Dermis microvascular lymphatic vessel endothelial cell (primary cell): Measurements from ENCODE around the gene UBL5. TPM values are rescaled to one million over a fixed set of nuclear protein-coding genes. Genes with fewer than 3 reads are reported as not detected.
"Not testable (repeated sequence)": the region's sequence is repeated elsewhere in the genome, so short reads cannot be mapped to it uniquely, and the experiment has no call there.

Experiments used
- DNase-seq, 2 donors: peaks; one replicate each; pipeline versions ENCODE4 v3.0.0 to v3.0.0-alpha.2; 2010; ENCODE audit warnings: low read depth in 2 of 2
- total RNA-seq: library from RNA; depleted of rRNA; stranded (reverse); fragments of >200 nt; gene quantifications from 2 replicates; pipeline ENCODE4 v1.2.1, GENCODE V29; 2014

The UBL5 gene
- total RNA-seq, 1 donor from 2014 or later, result 223 TPM

DNA sequence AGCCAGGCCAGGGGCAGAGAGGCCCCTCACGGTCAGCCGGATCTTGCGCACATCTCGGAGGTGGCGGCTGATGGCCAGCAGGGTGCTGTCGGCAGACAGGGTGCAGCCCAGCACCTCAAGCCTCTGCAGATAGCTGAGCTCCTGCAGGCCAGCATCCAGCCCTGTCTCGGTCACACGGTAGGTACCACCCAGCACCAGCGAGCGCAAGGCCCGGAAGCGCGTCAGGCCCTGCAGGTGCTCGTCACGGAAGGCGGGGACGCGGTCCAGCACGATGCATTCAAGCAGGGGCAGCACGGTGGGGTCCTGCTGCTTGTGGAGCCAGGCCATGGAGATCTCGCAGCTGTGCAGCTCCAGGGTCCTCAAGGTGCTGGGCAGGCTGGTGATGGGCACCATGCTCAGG, 16.6 kb upstream of the UBL5 start:
- DNase-seq, result no peak

DNA sequence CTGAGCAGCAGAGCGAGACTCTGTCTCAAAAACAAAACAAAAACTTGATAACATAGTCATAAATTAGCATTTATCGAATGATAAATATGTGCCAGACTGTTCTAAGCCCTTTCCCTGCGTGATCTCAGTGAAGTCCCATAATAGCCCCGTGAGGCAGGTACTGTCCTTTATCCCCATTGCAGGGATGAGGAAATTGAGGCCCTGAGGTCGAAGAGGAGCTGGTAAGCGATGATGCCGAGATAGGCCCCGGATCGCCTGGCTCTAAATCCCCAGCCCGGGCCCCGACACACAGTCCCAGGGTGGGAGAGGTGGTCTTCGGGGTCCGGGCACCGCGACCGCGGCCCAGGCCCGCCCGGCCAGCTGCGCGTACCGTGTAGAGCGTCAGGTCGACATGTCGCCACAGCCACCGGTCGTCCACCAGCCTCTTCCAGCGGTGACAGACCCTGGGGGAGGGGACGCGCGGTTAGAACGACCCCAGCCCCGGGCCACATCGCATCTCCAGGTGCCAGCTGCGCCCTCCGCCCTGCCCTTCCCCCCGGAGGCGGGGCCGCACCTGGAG, 9.5 kb upstream of the UBL5 start:
- no peak for DNase-seq

DNA sequence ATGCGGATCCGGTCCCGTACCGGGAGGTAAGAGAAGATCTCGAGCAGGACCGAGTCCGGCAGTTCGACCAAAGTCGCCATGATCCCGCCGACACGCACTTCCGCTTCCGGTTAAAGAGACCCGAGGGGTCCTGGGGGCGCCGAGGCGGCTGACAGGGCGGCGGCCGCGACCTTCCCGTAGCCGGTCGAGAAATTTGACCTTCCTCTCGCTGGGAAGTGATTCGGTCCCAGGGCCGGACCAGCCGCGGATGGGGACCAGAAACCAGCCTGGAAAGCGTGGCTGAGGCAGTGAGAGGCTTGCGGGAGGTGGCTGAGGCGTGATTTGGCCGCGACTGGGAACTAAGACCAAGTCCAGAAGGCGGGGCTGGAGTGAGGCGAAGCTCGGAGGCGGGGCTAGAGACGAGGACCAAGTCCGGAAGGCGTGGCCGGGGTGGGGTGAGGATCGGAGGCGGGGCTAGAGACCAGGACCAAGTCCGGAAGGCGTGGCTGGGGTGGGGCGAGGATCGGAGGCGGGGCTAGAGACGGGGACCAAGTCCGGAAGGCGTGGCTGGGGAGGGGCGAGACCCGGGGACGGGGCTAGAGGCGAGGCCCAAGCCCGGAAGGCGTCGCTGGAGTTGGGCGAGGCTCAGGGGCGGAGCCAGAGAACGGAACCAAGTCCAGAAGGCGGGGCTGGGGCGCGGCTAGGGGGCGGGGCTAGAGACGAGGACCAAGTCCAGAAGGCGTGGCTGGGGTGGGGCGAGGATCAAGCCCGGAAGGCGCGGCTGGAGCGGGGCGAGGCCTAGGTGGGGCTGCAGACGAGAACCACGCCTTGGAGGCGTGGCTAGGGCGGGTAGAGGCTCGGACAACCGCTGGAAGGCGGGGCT, 8.8 kb upstream of the UBL5 start, which contains the start of gene FBXL12:
Gene FBXL12 (minus strand): TSS at position 346 of the 862 bp plus-strand sequence. CDS start 266 bp downstream, at position 80.
- DNase-seq, result peak; percentile 98 to 100

DNA sequence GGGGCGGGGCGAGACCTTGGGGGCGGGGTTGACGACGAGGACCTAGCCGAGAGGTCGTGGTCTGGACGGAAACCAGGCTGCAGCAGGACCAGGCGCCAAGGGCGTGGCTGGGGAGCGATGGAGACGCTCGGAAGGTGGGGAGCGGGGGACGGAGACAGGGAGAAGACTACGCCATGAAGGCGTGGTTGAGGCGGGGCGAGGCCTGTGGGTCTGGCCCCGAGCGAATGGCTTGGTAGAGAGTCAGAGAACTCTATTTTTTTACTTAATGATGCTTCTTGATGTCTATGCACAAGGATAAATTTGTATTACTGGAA, 8.2 kb upstream of the UBL5 start:
- DNase-seq, result no peak

DNA sequence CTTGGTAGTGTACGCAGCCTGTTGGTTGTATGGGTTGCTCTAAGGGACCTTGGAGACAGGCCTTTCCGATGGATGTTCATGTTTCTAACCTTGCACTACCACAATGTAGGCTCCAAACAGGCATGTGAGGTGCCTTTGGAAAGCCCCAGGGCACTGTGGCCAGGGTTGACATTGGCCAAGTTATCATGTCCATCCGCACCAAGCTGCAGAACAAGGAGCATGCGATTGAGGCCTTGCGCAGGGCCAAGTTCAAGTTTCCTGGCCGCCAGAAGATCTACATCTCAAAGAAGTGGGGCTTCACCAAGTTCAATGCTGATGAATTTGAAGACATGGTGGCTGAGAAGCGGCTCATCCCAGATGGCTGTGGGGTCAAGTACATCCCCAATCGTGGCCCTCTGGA, 7.7 kb upstream of the UBL5 start:
- DNase-seq, result not testable (repeated sequence)

DNA sequence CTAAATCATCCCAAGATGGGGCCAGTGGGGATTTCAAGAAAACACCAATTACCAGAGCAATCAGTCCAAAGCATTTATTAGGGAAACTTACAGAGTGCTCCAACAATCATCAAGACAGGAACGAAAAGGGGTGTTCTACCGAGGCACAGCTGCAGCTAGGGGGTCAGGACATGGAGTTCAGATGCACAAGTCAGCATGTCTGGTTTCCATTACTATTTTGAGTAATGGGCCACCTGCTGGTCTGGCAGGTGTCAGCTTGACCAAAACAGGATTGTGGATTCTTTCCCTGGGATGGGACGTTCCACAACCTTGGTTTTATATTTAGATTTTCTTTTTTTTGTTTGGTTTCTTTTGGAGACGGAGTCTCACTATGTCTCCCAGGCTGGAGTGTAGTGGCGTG, 3.9 kb upstream of the UBL5 start:
- DNase-seq, result no peak

DNA sequence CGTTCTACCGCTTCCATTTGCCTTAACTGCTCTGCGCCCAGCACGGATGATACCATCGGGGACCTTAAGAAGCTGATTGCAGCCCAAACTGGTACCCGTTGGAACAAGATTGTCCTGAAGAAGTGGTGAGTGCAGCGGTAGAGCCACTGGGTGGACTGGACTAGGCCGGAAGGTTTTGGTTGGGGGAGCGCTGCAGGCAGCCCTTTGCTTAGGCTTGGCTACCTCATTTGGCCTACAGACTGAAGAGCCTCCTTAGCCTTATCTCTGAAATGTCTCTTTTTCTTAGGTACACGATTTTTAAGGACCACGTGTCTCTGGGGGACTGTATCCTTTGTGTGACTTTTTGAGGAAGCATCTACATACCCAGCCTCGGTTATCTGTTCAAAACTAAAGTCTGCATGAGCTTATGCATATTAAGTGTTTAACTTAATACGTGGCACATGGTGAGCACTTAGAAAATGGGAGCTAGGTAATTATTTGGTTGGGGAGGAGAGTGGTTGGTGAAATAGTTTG, 889 bp downstream of the UBL5 start:
- DNase-seq, result no peak

DNA sequence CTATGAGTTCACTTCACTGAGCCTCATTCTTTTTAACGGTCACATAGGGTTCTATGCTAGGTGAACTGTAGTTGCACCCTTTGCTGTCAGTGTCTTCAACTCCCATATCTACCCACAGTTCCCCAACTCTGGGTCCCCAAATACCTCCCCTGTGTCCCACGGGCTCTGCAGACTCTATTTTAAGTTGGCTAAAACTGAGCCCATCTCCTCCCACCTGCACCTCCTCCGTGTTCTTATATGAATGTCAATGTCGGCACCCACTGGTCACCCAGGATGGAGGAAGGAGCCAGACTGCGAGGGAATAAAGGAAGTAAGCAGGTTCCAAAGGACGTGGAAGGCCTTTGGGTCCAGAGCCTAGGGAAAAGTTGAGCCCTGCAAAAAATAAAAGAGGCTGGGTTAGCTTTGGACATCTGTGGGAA, 6.6 kb downstream of the UBL5 start:
- DNase-seq, result no peak

DNA sequence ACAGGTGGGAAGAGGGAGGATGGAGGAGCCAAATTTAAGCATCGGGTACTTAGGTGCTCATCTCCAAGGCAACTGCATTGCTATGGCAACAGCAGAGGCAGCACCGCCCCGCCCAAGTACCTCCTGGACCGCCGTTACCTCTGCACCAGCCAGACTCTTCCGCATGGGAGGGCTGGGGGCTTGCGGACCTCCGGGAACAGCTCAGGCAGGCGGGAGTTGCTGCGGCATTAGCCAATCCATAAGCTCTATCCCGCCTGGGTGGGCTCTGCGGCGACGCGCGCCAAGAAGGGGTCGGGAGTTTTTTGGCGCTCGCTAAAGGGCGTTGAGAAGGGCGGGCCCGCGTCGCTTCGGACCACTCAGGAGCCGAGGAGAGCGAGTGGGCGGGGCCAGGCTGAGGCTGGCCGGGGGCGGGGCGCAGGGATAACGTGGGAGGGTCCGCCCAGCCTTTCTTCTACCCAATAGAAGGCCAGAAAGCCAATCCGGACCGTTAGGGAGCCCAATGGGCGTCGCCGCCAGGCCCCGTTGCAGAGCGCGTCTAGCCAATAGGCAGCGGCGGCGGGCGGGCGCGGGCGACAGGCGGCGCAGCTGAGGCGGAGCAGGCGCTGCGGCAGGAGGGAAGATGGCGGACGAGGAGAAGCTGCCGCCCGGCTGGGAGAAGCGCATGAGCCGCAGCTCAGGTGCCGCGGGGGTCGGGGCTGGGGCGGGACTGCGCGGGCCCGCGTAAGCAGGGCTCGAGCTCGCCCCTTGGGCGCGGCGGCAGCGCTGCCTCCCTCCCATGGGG, 7.2 kb downstream of the UBL5 start, which contains the start of gene PIN1:
Gene PIN1 (plus strand): TSS at position 593 of the 781 bp plus-strand sequence. CDS start 27 bp downstream, at position 620.
- DNase-seq, result peak; percentile 94 to 99

DNA sequence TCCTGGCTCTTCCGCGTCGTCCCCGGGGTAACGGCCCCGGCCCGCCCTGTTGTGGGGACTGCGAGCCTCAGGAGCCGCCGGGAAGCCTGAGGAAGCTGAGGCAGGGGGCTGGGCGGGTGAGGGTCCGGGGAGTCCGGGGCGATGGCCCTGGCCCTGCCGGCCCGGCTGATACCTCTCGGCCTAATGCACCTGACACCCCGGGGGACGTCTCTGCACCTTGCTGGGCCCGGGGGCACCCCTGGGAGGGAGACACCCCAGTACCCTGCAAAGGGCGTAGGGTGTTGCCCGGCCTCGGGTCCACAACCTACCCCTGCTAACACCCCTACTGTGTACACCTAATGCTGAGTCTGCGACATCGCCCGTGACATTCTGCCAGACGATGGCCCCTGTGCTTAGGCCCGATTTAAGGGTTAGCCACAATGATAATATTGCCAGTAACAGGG, 7.8 kb downstream of the UBL5 start:
- DNase-seq, result no peak

DNA sequence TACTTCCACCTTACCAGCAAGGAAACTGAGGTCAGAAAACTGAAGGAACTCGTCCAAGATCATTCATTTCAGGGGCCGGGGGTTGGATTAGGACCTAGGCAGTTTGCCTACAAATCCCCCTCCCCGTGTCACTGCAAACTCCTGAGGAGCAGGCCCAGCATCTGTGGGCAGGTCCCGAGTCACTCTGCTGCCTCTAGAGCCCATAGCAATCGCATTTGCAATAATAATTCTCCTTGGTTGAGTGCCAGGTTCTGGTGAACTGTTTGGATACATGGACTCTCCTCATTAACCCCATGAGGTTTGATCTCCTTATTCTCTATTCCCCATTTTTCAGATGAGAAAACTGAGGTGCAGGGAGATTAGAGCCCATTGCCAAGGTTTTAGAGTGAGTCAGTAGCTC, 8.3 kb downstream of the UBL5 start:
- peak in 1 of 2 donors; percentile 19 for DNase-seq

DNA sequence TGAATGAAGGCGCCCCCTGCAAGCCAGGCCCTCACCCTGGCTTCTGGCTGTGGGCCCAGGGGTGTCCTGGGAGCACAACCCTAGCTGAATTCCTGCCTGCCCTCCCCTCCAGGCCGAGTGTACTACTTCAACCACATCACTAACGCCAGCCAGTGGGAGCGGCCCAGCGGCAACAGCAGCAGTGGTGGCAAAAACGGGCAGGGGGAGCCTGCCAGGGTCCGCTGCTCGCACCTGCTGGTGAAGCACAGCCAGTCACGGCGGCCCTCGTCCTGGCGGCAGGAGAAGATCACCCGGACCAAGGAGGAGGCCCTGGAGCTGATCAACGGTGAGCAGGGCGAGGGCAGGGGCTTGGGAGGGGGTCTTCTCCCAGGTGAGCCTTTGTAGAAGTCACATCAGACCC, 10.6 kb downstream of the UBL5 start:
- no peak for DNase-seq

DNA sequence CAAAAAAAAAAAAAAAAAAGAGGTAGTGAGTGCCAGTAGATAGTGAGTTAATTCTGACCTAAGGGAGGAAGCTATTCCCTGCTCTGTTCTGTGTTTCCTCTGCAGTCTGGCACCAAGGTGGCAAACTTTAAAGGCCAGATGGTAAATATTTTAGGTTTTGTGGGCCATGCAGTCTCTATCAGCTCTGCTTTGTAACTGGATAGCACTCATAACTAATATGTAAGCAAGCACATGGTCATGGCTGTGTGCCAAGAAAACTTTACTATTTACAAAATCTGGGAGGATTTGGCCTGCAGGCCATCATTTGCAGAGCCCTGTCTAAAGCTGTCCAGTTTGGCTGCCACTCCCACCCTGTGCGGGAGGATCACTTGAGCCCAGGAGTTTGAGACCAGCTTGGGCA, 11.7 kb downstream of the UBL5 start:
- no peak for DNase-seq

DNA sequence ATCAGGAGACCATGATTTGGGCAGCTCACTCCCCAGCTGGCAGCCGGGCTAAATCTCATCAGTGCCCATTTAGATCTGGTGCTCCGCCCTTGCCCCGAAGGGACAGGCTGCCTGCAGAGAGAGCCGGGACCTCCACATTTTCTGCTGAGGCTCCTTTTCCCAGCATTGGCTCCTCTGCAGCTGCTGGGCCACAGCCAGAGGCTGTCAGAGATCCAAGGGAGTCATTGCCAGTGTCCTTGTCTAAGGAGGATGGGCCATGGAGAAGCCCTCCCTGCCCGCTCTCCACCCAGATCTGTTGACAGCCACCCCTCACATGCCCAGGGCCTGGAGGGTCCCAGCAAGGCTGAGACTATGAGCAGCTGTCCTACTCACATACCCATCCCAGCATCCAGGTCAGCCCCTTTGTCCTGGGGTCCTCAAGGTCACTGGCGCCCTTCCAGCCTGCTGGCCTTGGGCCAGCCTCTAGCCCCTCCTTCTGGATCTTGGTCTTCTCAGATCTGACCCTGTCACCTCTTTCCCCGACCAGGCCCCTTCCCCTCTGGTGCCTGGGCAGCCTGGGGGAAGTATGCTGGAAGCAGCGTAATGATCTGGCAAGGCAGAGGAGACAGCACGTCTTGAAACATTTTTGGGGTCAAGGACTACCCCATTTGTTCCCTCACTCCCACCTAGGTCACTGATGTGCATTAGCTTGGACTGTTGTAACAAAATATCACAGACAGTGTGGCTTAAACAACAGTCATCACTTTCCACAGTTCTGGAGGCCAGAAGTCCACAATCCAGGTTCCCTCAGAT, 15.3 kb downstream of the UBL5 start:
- DNase-seq, result no peak

DNA sequence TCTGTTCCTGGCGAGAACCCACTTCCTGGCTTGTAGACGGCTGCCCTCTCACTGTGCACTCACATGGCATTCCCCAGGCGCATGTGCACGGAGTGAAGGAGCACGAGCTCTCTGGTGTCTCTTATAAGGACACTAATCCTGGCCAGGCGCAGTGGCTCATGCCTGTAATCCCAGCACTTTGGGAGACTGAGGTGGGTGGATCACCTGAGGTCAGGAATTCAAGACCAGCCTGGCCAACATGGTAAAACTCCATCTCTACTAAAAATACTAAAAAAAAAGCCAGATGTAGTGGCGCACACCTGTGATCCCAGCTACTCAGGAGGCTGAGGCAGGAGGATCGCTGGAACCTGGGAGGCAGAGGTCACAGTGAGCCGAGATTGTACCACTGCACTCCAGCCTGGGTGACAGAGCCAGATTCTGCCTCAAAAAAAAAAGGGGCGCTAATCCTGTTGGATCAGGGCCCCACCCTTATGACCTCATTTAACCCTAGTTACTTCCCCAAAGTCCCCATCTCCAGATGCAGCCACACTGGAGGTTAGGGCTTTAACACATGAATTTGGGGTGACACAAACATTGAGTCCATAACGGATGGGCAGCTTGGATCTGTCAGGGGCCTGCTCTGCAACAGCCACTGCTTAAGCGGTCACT, 16.0 kb downstream of the UBL5 start:
- not testable (repeated sequence) for DNase-seq

DNA sequence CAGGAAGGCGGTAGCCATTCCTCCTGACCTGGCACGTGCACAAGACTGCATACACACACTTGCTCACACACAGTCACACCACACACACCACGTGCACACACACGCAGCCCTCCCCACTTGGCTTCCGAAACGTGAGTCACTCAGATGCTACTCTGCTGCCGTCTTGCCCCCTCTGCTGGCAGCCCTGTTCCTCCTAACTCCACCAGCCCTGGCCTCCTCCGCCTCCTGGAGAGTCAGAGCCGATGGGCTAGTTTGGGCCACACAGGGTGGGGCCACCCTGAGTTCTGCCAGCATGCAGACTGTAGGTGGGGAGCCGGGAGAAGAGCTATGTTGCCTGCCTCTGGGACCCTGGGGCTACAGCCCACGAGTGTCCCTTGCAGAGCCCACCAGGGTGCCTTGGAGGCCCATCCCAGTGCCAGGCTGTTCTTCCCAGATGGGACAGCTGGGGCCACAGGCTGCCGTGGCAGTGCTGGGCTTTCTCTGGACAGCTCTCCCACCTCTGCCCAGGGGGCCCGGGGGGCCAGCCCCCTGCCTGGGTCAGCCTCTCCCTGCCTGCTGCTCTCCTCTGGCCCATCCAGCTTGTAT, 19.5 kb downstream of the UBL5 start:
- DNase-seq, result peak; percentile 31 to 92

DNA sequence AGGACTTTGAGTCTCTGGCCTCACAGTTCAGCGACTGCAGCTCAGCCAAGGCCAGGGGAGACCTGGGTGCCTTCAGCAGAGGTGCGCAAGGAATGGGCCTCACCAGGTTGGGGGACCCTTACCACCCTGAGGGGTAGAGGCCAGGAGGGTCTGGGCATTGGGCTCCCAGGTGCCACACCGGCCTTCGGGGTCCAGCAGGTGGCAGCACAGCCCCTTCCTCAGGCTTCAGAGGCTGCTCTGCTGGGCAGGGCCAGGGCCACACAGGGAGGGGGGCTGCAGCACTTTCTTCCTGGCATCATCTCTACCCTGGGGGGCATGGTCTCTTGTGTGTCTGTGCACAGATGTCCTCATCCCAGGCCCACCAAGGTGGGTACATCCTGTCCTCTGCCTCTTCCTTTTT, 20.3 kb downstream of the UBL5 start:
- DNase-seq, result peak in 1 of 2 donors; percentile 23

DNA sequence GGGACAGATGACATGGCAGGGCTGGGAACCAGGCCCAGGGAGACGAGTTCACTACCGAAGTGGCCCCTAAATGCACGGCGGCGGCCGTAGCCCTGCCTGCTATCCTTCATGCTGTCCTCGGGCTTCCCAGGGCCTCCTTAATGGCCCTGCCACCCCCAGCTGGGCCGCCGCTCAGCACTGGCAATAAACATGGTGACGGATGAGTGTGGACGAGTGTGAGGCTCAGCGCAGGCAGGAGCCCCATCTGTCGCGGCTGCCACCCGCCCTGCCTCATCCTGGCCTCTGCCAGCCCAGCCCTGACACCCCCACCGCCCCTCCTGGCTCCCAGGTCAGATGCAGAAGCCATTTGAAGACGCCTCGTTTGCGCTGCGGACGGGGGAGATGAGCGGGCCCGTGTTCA, 21.0 kb downstream of the UBL5 start:
- DNase-seq, result no peak

DNA sequence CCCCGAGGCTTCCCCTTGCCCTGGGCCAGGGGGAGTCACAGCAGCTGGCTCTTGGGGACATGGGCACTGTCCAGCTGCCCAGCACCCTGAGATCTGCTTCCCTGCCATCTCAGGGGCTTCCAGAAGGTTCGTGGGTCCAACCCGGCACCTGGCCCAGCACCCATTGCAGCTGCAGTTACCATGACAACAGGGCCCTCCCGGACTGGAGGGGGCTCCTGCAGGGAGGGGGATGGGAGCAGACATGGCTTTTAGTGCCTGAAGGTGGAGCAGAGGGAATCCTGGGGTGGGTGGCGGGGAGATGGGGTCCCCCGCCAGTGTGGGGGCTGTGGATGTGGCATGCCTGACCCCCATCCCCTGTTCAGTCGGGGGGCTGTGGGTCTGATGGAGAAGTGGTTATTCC, 22.1 kb downstream of the UBL5 start:
- DNase-seq, result no peak

DNA sequence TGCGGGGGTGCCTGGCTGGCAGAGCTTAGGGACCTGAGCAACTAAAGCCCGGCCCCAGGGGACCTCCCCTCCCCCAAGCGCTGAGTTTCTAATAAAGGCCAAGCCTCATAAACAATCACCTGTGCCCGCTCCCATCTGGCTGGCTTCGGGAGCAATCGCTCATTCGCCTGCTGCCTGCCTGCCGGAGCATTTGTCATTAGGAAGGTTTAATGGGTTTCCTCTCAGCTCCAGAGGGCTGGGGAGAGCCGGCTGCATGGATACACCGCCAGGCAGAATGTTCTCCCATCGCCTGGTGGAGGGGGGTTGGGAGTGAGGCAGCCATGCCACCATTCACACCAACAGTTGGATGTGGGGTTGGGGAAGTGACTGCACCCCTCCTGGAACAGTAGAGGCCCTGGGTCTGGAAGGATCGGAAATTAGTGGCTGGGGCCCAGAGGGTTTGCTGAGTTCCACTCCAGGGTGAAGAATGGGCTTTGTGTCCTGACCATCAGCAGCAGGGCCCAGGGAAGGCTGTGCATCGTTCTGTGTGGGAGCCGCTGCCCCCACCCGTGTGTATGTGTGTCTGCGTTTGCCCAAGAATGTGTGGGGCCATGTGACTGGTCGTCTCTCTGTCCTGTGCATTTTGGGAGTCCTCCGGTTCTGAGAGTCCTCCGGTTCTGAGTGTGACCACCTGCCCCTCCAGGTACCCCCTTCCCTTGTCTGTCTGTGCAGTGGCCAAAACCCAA, 22.7 kb downstream of the UBL5 start:
- no peak for DNase-seq
